Measurements from ENCODE around the gene TRIOBP.

TRIOBP gene

GRCh38 chr22:37750596-37751162, 53.8 kb downstream of the TRIOBP start:
- DNase-seq, result no peak

- DNase-seq, result no peak
Measured at GRCh38 chr22:37751449-37752188, 54.8 kb downstream of the TRIOBP start.

GRCh38 chr22:37752189-37753087, 55.6 kb downstream of the TRIOBP start:
- peak; percentile 85 for DNase-seq

GRCh38 chr22:37753746-37754145, 56.9 kb downstream of the TRIOBP start:
- DNase-seq, result no peak

GRCh38 chr22:37757663-37758062, 60.8 kb downstream of the TRIOBP start:
- no peak for DNase-seq

GRCh38 chr22:37758694-37759093, 61.8 kb downstream of the TRIOBP start:
- DNase-seq, result no peak

- DNase-seq, result no peak
Measured at GRCh38 chr22:37759281-37759680, 62.4 kb downstream of the TRIOBP start.

- DNase-seq, result no peak
Measured at GRCh38 chr22:37760152-37760551, 63.3 kb downstream of the TRIOBP start.

GRCh38 chr22:37762389-37762836, 65.6 kb downstream of the TRIOBP start:
- DNase-seq, result no peak

- DNase-seq, result no peak
Measured at GRCh38 chr22:37763012-37763411, 66.2 kb downstream of the TRIOBP start.

GRCh38 chr22:37763652-37764051, 66.8 kb downstream of the TRIOBP start:
- DNase-seq, result no peak

GRCh38 chr22:37764622-37765021, 67.8 kb downstream of the TRIOBP start:
- DNase-seq, result no peak

- no peak for DNase-seq
Measured at GRCh38 chr22:37765498-37765897, 68.7 kb downstream of the TRIOBP start.

GRCh38 chr22:37765953-37766576, 69.2 kb downstream of the TRIOBP start:
- DNase-seq, result no peak

- no peak for DNase-seq
Measured at GRCh38 chr22:37768273-37768672, 71.4 kb downstream of the TRIOBP start.

- DNase-seq, result no peak
Measured at GRCh38 chr22:37769056-37769455, 72.2 kb downstream of the TRIOBP start.

GRCh38 chr22:37771081-37771480, 74.2 kb downstream of the TRIOBP start:
- DNase-seq, result no peak

GRCh38 chr22:37771702-37772427, 75.0 kb downstream of the TRIOBP start:
- DNase-seq, result no peak

GRCh38 chr22:37774728-37775127, 77.9 kb downstream of the TRIOBP start:
- no peak for DNase-seq

- DNase-seq, result no peak
Measured at GRCh38 chr22:37775785-37776638, 79.2 kb downstream of the TRIOBP start.

- no peak for DNase-seq
Measured at GRCh38 chr22:37776639-37777005, 79.8 kb downstream of the TRIOBP start.
